ENCODE measurements around the gene CABP7. TPM values are rescaled to one million over a fixed set of nuclear protein-coding genes. Genes with fewer than 3 reads are reported as not detected.

CABP7 gene
- total and polyA plus RNA-seq, 7 donors, result 0.03 to 0.07 (median 0.04) TPM; not detected in 4

GRCh38 chr22:29703569-29704195 is 16.1 kb upstream of the CABP7 start:
- Histone ChIP-seq H3K27ac (no peak overlapping the region), H3K36me3 (ENCODE audit: insufficient read depth in 1 of 2, low read depth in 1 of 2) (no peaks in the 10 kb centered on the region), H3K4me3 (no peak overlapping the region), H3K4me1 (peaks cover 16% of the 10 kb centered on the region), H3K27me3 (ENCODE audit: insufficient read depth in 3 of 3, low read length in 2 of 3) (peaks cover 0 to 3% (median 0%) of the 10 kb centered on the region in 3 donors), H3K9me3 (no peaks in the 10 kb centered on the region)
- WGBS, 3 donors, result 52 to 65% (median 63%) methylated on average over 7 of the region's 7 CpGs
- intact Hi-C loops (cut with DNase I), result no loop called here
- no peak for TF ChIP-seq CTCF (IDR thresholded peaks at IDR 0.05)
- DNase-seq (no peak), ATAC-seq (peak in 1 of 4 donors; percentile 20)

- WGBS, 3 donors, result 19 to 33% (median 23%) methylated on average over 12 to 14 of the region's 14 CpGs
- no peak for TF ChIP-seq CTCF (IDR thresholded peaks at IDR 0.05)
Measured at GRCh38 chr22:29704528-29705285, 15.1 kb upstream of the CABP7 start.

GRCh38 chr22:29705651-29706050 is 14.2 kb upstream of the CABP7 start:
- ATAC-seq (no peak), DNase-seq (no peak)
- Histone ChIP-seq H3K36me3 (ENCODE audit: insufficient read depth in 1 of 2, low read depth in 1 of 2) (no peaks in the 10 kb centered on the region), H3K27me3 (ENCODE audit: insufficient read depth in 3 of 3, low read length in 2 of 3) (peaks cover 0 to 3% (median 0%) of the 10 kb centered on the region in 3 donors), H3K27ac (no peak overlapping the region), H3K9me3 (no peaks in the 10 kb centered on the region), H3K4me3 (no peak overlapping the region), H3K4me1 (peaks cover 16% of the 10 kb centered on the region)
- WGBS, 3 donors, result 77 to 87% (median 82%) methylated on average over 7 of the region's 7 CpGs
- no peak for TF ChIP-seq CTCF (IDR thresholded peaks at IDR 0.05)
- intact Hi-C loops (cut with DNase I), result no loop called here

More at GRCh38 chr22:29704528-29705285, 15.1 kb upstream of the CABP7 start:
- DNase-seq (no peak), ATAC-seq (no peak)
- H3K36me3 ChIP-seq (ENCODE audit: insufficient read depth in 1 of 2, low read depth in 1 of 2), result no peaks in the 10 kb centered on the region
- H3K4me3 ChIP-seq, result no peak overlapping the region
- intact Hi-C loops (cut with DNase I), result no loop called here
- peaks cover 0 to 3% (median 0%) of the 10 kb centered on the region in 3 donors for H3K27me3 ChIP-seq (ENCODE audit: insufficient read depth in 3 of 3, low read length in 2 of 3)
- no peak overlapping the region for H3K27ac ChIP-seq
- no peaks in the 10 kb centered on the region for H3K9me3 ChIP-seq
- peaks cover 16% of the 10 kb centered on the region for H3K4me1 ChIP-seq

- no peaks in the 10 kb centered on the region for H3K36me3 ChIP-seq (ENCODE audit: insufficient read depth in 1 of 2, low read depth in 1 of 2)
- ATAC-seq (no peak), DNase-seq (no peak)
- intact Hi-C loops (cut with DNase I), result no loop called here
- H3K4me3 ChIP-seq, result no peak overlapping the region
- peaks cover 19% of the 10 kb centered on the region for H3K4me1 ChIP-seq
- H3K27me3 ChIP-seq (ENCODE audit: insufficient read depth in 3 of 3, low read length in 2 of 3), result peaks cover 0 to 3% (median 0%) of the 10 kb centered on the region in 3 donors
- no peak for TF ChIP-seq CTCF (IDR thresholded peaks at IDR 0.05)
- no peak overlapping the region for H3K27ac ChIP-seq
- 62 to 68% (median 66%) methylated on average over 9 of the region's 9 CpGs for WGBS, 3 donors
- H3K9me3 ChIP-seq, result no peaks in the 10 kb centered on the region
Measured at GRCh38 chr22:29706486-29706885, 13.3 kb upstream of the CABP7 start.

Measured in psoas muscle (tissue), 8 donors.